Spleen (tissue), 11 donors: ENCODE measurements around the gene ADGRG1. TPM values are rescaled to one million over a fixed set of nuclear protein-coding genes. Genes with fewer than 3 reads are reported as not detected.

Experiments
- DNase-seq: peaks from one replicate; pipeline ENCODE4 v3.0.0-alpha.2; 2020
- H3K27ac ChIP-seq, 8 donors: fragments of 200-600 bp; sonication (generic) in 7 of 8; 1 replicate in 4 of 8; 2 replicates in 4 of 8; pipeline versions ENCODE4 v1.5.0 to v1.8.0; 2016 to 2021; ENCODE audit warnings: inconsistent platforms in 4 of 8, mild to moderate bottlenecking in 4 of 8, moderate library complexity in 1 of 8
- H3K27me3 ChIP-seq, 7 donors: fragments of 200-600 bp; sonication (generic) in 6 of 7; replicated peaks in 1 of 7; 1 replicate in 4 of 7; 2 replicates in 3 of 7; pipeline versions ENCODE4 v1.5.0 to v1.8.0; 2016 to 2021; ENCODE audit warnings: inconsistent platforms in 3 of 7, mild to moderate bottlenecking in 1 of 7
- H3K36me3 ChIP-seq, 6 donors: fragments of 200-600 bp; sonication (generic) in 5 of 6; 1 replicate in 4 of 6; 2 replicates in 2 of 6; pipeline versions ENCODE4 v1.5.0 to v1.8.0; 2016 to 2021; ENCODE audit warnings: inconsistent platforms in 2 of 6
- H3K4me1 ChIP-seq, 6 donors: fragments of 200-600 bp; sonication (generic) in 5 of 6; 1 replicate in 3 of 6; 2 replicates in 3 of 6; pipeline versions ENCODE4 v1.5.0 to v1.8.0; 2016 to 2021; ENCODE audit warnings: inconsistent platforms in 3 of 6
- H3K4me3 ChIP-seq, 8 donors: fragments of 200-600 bp; sonication (generic) in 7 of 8; 1 replicate in 4 of 8; 2 replicates in 4 of 8; pipeline versions ENCODE4 v1.5.0 to v1.8.0; 2016 to 2021; ENCODE audit warnings: inconsistent platforms in 4 of 8, mild to moderate bottlenecking in 4 of 8, moderate library complexity in 2 of 8
- H3K9me3 ChIP-seq, 8 donors: fragments of 200-600 bp; sonication (generic) in 7 of 8; 1 replicate in 4 of 8; 2 replicates in 4 of 8; pipeline versions ENCODE4 v1.5.0 to v1.8.0; 2016 to 2021; ENCODE audit warnings: inconsistent platforms in 4 of 8
- POLR2A ChIP-seq, 3 donors: fragments of 450-650 bp; IDR thresholded peaks; one replicate each; pipeline ENCODE4 v1.5.1; 2017; ENCODE audit warnings: antibody characterized with exemption in 3 of 3, mild to moderate bottlenecking in 1 of 3
- POLR2AphosphoS5 ChIP-seq, 3 donors: sonication (generic); formaldehyde crosslinking; IDR thresholded peaks; one replicate each; pipeline ENCODE4 v1.5.1; 2017; ENCODE audit warnings: antibody characterized with exemption in 3 of 3
- WGBS, 5 donors: extraction: QIAGEN DNeasy Blood & Tissue Kit in 3 of 5; methylation state at CpG; one replicate each; pipeline versions ENCODE4 v1.1.5 to v1.1.7; 2013 to 2018; 5-methylcytosine and 5-hydroxymethylcytosine counted together
- intact Hi-C: fragments of 100-400 bp; cut with DNase I; formaldehyde crosslinking; loops from one replicate; pipeline ENCODE4 v1.15.0; 2023; ENCODE audit warnings: low total_unique reads
- polyA plus RNA-seq, 3 donors: library from polyadenylated mRNA; stranded (reverse); fragments of 200-250 nt; gene quantifications; one replicate each; pipeline ENCODE4 v1.2.1, GENCODE V29; 2013
- total RNA-seq, 7 donors: library from RNA; depleted of rRNA in 3 of 7; stranded (reverse); fragments of >200 nt in 3 of 7; fragmentation: NEBNext Ultra II Directional in 4 of 7; extraction: Animal tissue kit (Norgen Biotek cat#: 25700) in 4 of 7; gene quantifications; one replicate each; pipeline versions ENCODE4 v1.1.0 to v1.2.1, GENCODE V29; 2016 to 2021
- TF ChIP-seq, protein P1 (sequence below), 11 experiments: fragments of 200-600 bp in 7 of 11; fragments of 450-650 bp in 4 of 11; sonication (generic) in 4 of 11; IDR thresholded peaks in 8 of 11; conservative IDR thresholded peaks in 3 of 11; 1 replicate in 7 of 11; 2 replicates in 4 of 11; pipeline versions ENCODE4 v1.4.0 to v1.8.0; 2016 to 2021; ENCODE audit warnings: antibody characterized with exemption in 11 of 11, inconsistent platforms in 4 of 11, mild to moderate bottlenecking in 1 of 11
- donor health status: healthy with polysubstance abuse.
- donor health status: DM: no; HTN: no; CAD: no; lungs with moderate emphysema.
- donor health status: DM: no; HTN: no; CAD: no.
- donor health status: Bipolar disorder and iron deficiency.
- donor health status: healthy.
- donor health status: DM: no; HTN: no; CAD: no.
- donor health status: DM: yes; HTN: yes; CAD: no.

Gene ADGRG1
- total and polyA plus RNA-seq, 10 donors: 1.0 to 23.7 (median 8.2) TPM

GRCh38 chr16:57591870-57592485, 36.5 kb upstream of the ADGRG1 start:
- H3K36me3 ChIP-seq: no peaks in the 10 kb centered on the region
- H3K4me3 ChIP-seq: peak overlapping the region in 1 of 8 donors; percentile 11
- WGBS, 5 donors: 57 to 73% (median 63%) methylated on average over 7 of the region's 7 CpGs
- H3K4me1 ChIP-seq: peaks cover 6 to 43% (median 24%) of the 10 kb centered on the region in 6 donors
- TF ChIP-seq POLR2AphosphoS5 (IDR thresholded peaks at IDR 0.05): no peak
- TF ChIP-seq, protein P1, sequence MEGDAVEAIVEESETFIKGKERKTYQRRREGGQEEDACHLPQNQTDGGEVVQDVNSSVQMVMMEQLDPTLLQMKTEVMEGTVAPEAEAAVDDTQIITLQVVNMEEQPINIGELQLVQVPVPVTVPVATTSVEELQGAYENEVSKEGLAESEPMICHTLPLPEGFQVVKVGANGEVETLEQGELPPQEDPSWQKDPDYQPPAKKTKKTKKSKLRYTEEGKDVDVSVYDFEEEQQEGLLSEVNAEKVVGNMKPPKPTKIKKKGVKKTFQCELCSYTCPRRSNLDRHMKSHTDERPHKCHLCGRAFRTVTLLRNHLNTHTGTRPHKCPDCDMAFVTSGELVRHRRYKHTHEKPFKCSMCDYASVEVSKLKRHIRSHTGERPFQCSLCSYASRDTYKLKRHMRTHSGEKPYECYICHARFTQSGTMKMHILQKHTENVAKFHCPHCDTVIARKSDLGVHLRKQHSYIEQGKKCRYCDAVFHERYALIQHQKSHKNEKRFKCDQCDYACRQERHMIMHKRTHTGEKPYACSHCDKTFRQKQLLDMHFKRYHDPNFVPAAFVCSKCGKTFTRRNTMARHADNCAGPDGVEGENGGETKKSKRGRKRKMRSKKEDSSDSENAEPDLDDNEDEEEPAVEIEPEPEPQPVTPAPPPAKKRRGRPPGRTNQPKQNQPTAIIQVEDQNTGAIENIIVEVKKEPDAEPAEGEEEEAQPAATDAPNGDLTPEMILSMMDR (IDR thresholded peaks at IDR 0.05 in 8 of 11, conservative IDR thresholded peaks at IDR 0.05 in 3 of 11): no peak
- no peak for TF ChIP-seq POLR2A (IDR thresholded peaks at IDR 0.05)
- peak overlapping the region in 5 of 8 donors; percentile 54 to 86 (median 70) for H3K27ac ChIP-seq
- no peak for DNase-seq
- intact Hi-C loops: loop anchor here (5.0 to 10.0 kb wide), 2 partner anchors 55 to 413 kb away; partner anchors contain the start of genes USB1 and ZNF319
- H3K27me3 ChIP-seq: peaks cover 0 to 14% (median 0%) of the 10 kb centered on the region in 7 donors
- H3K9me3 ChIP-seq: peaks cover 0 to 20% (median 11%) of the 10 kb centered on the region in 8 donors

- intact Hi-C loops: loop anchor here (5.0 to 10.0 kb wide), 2 partner anchors 55 to 412 kb away; partner anchors contain the start of genes USB1 and ZNF319
- TF ChIP-seq POLR2A (IDR thresholded peaks at IDR 0.05): no peak
- TF ChIP-seq, protein P1 (IDR thresholded peaks at IDR 0.05 in 8 of 11, conservative IDR thresholded peaks at IDR 0.05 in 3 of 11): peak in 1 of 11 experiments; percentile 6
- peak; percentile 61 to 84 (median 75) for TF ChIP-seq POLR2AphosphoS5 (IDR thresholded peaks at IDR 0.05)
- Histone ChIP-seq H3K36me3 (no peaks in the 10 kb centered on the region), H3K4me1 (peaks cover 6 to 43% (median 24%) of the 10 kb centered on the region in 6 donors), H3K27ac (peak overlapping the region in 5 of 8 donors; percentile 54 to 86 (median 70)), H3K9me3 (peaks cover 0 to 26% (median 17%) of the 10 kb centered on the region in 8 donors), H3K4me3 (peak overlapping the region in 1 of 8 donors; percentile 11), H3K27me3 (peaks cover 0 to 14% (median 0%) of the 10 kb centered on the region in 7 donors)
- peak; percentile 89 for DNase-seq
- 2 to 16% (median 10%) methylated on average over 4 of the region's 4 CpGs for WGBS, 5 donors
These were observed 35.8 kb upstream of the ADGRG1 start for GRCh38 chr16:57592591-57593003.

DNA sequence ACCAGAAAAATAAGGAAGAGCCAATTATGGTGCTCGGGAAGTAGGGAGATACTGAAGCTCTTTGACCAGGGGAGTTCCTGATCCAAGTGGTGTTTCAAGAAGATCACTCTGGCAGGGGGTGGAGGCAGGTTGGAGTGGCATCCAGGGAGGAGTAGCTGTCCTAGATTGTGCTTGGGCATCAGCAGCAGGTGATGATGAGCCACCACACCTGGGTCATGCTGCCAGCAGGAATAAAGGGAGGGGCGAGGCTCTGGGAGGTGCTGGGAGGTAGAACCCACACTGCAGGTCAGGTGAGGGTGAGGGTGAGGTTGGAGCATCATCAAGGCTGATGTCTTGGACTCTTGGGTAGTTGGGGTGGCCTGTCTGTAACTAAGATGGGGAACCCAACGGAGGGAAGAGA, 35.4 kb upstream of the ADGRG1 start:
- peaks cover 6 to 43% (median 24%) of the 10 kb centered on the region in 6 donors for H3K4me1 ChIP-seq
- peak overlapping the region in 5 of 8 donors; percentile 17 to 86 (median 70) for H3K27ac ChIP-seq
- H3K4me3 ChIP-seq: peak overlapping the region in 1 of 8 donors; percentile 11
- 54 to 63% (median 58%) methylated on average over 3 of the region's 3 CpGs for WGBS, 5 donors
- intact Hi-C loops: loop anchor here (5.0 to 10.0 kb wide), 2 partner anchors 54 to 412 kb away; partner anchors contain the start of genes USB1 and ZNF319
- DNase-seq: no peak
- H3K36me3 ChIP-seq: no peaks in the 10 kb centered on the region
- no peak for TF ChIP-seq POLR2A (IDR thresholded peaks at IDR 0.05)
- TF ChIP-seq, protein P1 (IDR thresholded peaks at IDR 0.05 in 8 of 11, conservative IDR thresholded peaks at IDR 0.05 in 3 of 11): no peak
- TF ChIP-seq POLR2AphosphoS5 (IDR thresholded peaks at IDR 0.05): no peak
- peaks cover 0 to 14% (median 0%) of the 10 kb centered on the region in 7 donors for H3K27me3 ChIP-seq
- H3K9me3 ChIP-seq: peaks cover 0 to 27% (median 19%) of the 10 kb centered on the region in 8 donors

DNA sequence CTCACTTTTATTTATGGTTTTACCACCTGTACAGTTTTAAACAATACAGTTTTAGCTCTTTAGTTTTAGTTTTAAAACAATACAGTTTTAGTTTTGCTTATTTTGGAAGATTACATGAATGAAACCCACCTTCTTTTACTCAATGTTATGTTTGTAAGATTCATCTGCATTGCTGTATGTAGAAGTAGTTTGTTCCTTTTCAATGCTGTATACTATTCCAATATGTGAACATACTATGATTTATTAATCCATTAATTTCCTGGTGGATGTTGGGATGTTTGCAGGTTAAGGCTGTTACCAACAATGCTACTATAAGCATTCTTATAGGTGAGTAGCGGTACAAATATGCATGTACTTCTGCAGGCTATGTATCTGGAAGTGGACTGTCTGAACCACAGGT, 34.4 kb upstream of the ADGRG1 start:
- 73 to 91% (median 83%) methylated on average over 1 of the region's 1 CpG for WGBS, 5 donors
- DNase-seq: no peak
- H3K4me3 ChIP-seq: no peak overlapping the region
- peaks cover 0 to 14% (median 0%) of the 10 kb centered on the region in 7 donors for H3K27me3 ChIP-seq
- H3K9me3 ChIP-seq: peaks cover 0 to 33% (median 19%) of the 10 kb centered on the region in 8 donors
- H3K4me1 ChIP-seq: peaks cover 6 to 43% (median 24%) of the 10 kb centered on the region in 6 donors
- no peaks in the 10 kb centered on the region for H3K36me3 ChIP-seq
- intact Hi-C loops: loop anchor here (5.0 to 10.0 kb wide), 2 partner anchors 53 to 411 kb away; partner anchors contain the start of genes USB1 and ZNF319
- TF ChIP-seq POLR2AphosphoS5 (IDR thresholded peaks at IDR 0.05) (no peak), POLR2A (IDR thresholded peaks at IDR 0.05) (no peak)
- TF ChIP-seq, protein P1 (IDR thresholded peaks at IDR 0.05 in 8 of 11, conservative IDR thresholded peaks at IDR 0.05 in 3 of 11): no peak
- peak overlapping the region in 2 of 8 donors; percentile 73 to 86 for H3K27ac ChIP-seq
